HG02885 (cell line): Measurements from ENCODE around the gene QPRT.
"Not testable (repeated sequence)": the region's sequence is repeated elsewhere in the genome, so short reads cannot be mapped to it uniquely, and the experiment has no call there.

ENCODE experiments used
- ATAC-seq: cut with Tn5 transposase; IDR thresholded peaks from one replicate; pipeline ENCODE4 v1.9.1; 2021; ENCODE audit warnings: mild to moderate bottlenecking; ENCODE audit not compliant: unreplicated experiment, poor library complexity

QPRT gene

GRCh38 chr16:29678691-29679267, at the start of gene QPRT:
TSS of gene QPRT (plus strand) at chr16:29679180. CDS start at chr16:29679198, 18 bp downstream.
- ATAC-seq: no peak

GRCh38 chr16:29629318-29629717, 49.7 kb upstream of the QPRT start:
- not testable (repeated sequence) for ATAC-seq

GRCh38 chr16:29631658-29632057, 47.3 kb upstream of the QPRT start:
- not testable (repeated sequence) for ATAC-seq

GRCh38 chr16:29635902-29636301, 43.1 kb upstream of the QPRT start:
- ATAC-seq: not testable (repeated sequence)

GRCh38 chr16:29636368-29636767, 42.6 kb upstream of the QPRT start:
- ATAC-seq: not testable (repeated sequence)

- not testable (repeated sequence) for ATAC-seq
Observed at GRCh38 chr16:29638751-29639150, 40.2 kb upstream of the QPRT start.

GRCh38 chr16:29641561-29641960, 37.4 kb upstream of the QPRT start:
- ATAC-seq: no peak

GRCh38 chr16:29643596-29643995, 35.4 kb upstream of the QPRT start:
- no peak for ATAC-seq

- ATAC-seq: peak; percentile 69
Observed at GRCh38 chr16:29644338-29644857, 34.6 kb upstream of the QPRT start.

GRCh38 chr16:29644973-29645693, 33.8 kb upstream of the QPRT start:
- ATAC-seq: no peak

- ATAC-seq: no peak
Observed at GRCh38 chr16:29645694-29646187, 33.2 kb upstream of the QPRT start.

- ATAC-seq: no peak
Observed at GRCh38 chr16:29646947-29647346, 32.0 kb upstream of the QPRT start.

- ATAC-seq: no peak
Observed at GRCh38 chr16:29649588-29650494, 29.1 kb upstream of the QPRT start.

- ATAC-seq: no peak
Observed at GRCh38 chr16:29650771-29651170, 28.2 kb upstream of the QPRT start.

GRCh38 chr16:29651774-29652349, 27.1 kb upstream of the QPRT start:
- no peak for ATAC-seq

GRCh38 chr16:29653471-29653870, 25.5 kb upstream of the QPRT start:
- ATAC-seq: no peak

GRCh38 chr16:29653890-29654289, 25.1 kb upstream of the QPRT start:
- ATAC-seq: not testable (repeated sequence)

GRCh38 chr16:29656688-29657523, 22.1 kb upstream of the QPRT start:
- no peak for ATAC-seq

- no peak for ATAC-seq
Observed at GRCh38 chr16:29658705-29659104, 20.3 kb upstream of the QPRT start.
